Retinal pigment epithelial cell (primary cell): Measurements from ENCODE around the gene SLC22A8.

ENCODE experiments used
- DNase-seq: peaks from one replicate; pipeline ENCODE4 v3.0.0-alpha.2; 2010; ENCODE audit warnings: low read depth
- H3K4me3 ChIP-seq: 2 replicates; pipeline ENCODE4 v1.5.1; 2011; ENCODE audit warnings: mild to moderate bottlenecking, low read length, control low read depth, moderate library complexity
- CTCF ChIP-seq: conservative IDR thresholded peaks from 2 replicates; pipeline ENCODE4 v1.5.1; 2011; ENCODE audit warnings: low read depth, low read length, control low read depth, inconsistent platforms

The SLC22A8 gene

DNA sequence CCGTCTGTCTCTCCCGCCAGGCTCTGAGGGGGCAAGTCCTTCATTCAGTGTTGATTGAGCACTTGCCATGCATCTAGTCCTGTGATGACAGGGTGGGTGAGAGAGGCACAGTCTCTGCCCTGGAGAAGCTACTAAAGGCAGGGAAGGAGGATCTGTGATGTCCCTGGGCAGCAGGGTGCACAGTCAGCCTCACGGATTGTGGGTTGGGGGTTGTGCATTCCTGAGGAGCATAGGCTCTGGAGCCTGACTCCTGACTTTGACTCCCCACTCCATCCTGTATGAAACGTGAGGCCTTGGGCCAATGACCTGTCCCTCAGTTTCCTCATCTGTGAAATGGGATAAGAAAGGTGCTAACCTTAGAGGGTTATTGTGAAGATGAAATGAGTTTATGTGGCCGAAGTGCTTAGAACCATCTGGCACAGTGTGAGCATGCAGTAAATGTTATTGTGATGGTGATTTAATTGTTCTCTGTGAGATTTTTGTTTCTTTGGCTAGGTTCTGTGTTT, 4.7 kb downstream of the SLC22A8 start:
- DNase-seq = no peak
- TF ChIP-seq CTCF = no peak
- H3K4me3 ChIP-seq = no peak overlapping the region

DNA sequence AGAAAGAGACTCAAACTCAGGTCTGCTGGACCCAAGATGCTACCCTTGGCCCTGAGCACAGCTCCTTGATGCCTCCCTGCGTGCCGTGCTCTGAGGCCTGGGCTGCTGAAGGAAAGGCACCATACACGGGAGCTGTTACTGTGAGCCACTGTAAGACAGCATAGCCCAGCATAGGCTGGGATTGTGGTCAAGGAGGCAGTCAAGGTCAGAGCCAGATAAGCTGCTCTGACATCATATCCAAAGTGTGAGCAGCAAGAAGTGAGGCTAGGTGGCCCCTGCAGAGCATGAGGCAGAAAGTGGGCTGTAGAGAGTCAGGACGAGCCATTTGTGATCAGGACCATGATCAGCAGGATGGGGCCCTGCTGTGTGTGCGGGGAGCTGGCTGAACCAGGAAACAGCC, 7.7 kb downstream of the SLC22A8 start:
- no peak for DNase-seq
- H3K4me3 ChIP-seq = no peak overlapping the region
- no peak for TF ChIP-seq CTCF

DNA sequence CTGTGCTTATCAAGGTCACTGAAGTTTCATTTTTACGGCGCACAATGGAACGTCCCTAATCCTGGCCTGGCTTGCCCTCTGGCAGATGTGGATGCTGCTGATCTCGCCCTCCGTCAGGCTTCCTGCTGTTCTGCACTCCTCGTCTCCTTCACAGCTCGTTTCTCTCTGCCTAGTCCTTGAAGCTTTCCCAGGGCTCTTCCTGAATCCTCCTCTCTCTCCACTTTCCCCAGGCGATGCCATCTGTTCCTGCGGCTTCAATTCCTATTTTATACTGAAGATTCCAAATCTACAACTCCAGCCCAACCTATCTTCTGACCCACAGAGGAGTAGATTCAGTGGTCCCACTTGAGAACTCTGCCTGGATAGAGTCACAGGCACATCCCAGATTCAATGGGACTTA, 14.2 kb downstream of the SLC22A8 start:
- DNase-seq = no peak
- H3K4me3 ChIP-seq = no peak overlapping the region
- no peak for TF ChIP-seq CTCF

DNA sequence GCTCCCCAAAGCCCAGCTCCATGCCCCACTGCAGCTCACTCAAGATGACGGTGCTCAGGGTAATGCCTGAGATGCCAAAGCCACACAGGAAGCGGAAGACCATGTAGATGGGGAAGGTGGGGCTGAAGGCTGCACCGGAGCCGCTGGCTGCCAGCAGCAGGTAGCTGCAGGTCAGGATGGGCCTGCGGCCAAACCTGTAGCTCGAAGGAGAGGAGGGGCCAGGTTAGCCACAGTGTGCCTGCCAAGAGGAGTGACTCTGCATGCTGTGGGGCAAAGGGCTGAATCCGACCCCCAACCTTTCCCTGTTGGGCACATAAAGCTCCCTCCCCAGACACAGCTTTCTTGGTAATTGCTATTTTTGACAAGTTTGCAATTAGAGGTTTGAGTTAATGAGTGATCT, 16.0 kb downstream of the SLC22A8 start:
- no peak overlapping the region for H3K4me3 ChIP-seq
- TF ChIP-seq CTCF = no peak
- no peak for DNase-seq

DNA sequence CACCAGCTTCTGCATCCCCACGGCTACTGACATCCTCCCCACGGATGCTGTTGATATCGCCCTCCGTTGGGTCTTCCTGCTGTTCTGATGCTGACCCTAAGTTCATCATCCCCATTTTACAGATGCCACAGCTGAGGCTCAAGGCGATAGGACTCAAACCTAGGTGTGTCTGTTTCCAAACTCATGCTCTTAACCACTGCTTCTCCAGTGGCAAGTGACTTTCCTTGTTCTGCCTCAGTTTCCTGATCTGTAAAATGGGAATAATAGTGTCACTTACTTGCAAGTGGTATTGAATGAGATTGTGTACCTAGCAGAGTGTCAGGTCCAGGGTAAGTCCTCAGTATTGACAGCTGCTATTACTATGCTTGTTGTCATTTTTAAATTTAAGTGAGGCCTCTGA, 16.5 kb downstream of the SLC22A8 start:
- no peak for DNase-seq
- no peak for TF ChIP-seq CTCF

DNA sequence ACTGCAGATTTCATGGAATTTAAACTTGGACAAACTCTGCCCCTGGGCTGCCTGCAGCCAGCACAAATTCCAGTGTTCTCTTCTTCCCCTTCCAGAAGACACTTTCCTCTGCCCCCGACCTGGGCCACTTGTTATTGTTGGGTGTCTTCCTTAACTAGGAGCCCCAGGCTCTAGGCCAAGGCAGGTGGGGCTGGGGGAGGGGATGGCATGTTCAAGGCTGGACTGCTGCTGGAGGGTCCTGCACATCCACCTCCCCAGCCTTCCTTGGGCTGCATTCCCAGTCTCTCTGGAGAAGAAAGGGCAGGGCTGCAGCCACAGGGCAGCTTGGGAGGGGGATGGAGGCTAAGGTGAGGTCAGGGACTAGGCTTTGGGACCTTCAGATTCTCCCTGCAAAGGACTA, 19.4 kb downstream of the SLC22A8 start:
- no peak for TF ChIP-seq CTCF
- no peak for DNase-seq
- no peak overlapping the region for H3K4me3 ChIP-seq

More for the DNA sequence above, 16.5 kb downstream of the SLC22A8 start:
- no peak overlapping the region for H3K4me3 ChIP-seq

DNA sequence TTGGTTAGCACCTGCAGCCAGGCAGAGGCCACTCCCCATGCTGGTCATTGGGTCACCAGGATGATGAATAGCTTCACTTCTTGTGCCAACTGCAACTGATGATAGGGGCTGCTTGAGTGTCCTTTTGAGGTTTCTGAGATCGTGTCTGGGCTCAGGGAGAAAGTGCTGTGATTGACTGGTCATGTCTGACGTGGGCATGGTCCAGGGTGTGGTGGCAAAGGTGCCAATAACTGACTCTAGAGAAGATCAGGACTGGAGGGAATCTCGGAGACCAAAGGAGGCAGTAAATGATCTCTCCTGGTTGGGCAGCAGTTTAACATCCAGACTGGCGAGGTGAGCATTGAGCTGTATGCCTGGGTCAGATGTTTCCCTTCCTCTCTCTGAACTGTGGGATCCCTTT, 20.9 kb downstream of the SLC22A8 start:
- TF ChIP-seq CTCF = no peak
- no peak for DNase-seq
- no peak overlapping the region for H3K4me3 ChIP-seq
